MM.1S (cell line): ENCODE measurements around the gene EIF1AY.

ENCODE experiments used
- CTCF ChIP-seq: fragments of 300-600 bp; sonication (generic); IDR thresholded peaks from 2 replicates; pipeline ENCODE4 v1.5.1; 2016; ENCODE audit warnings: antibody characterized with exemption, low read length, mixed read lengths
- EZH2phosphoT487 ChIP-seq: fragments of 300-600 bp; sonication (generic); IDR thresholded peaks from 2 replicates; pipeline ENCODE4 v1.6.1; 2018; ENCODE audit warnings: antibody characterized with exemption, low read length

GRCh38 chrY:20538933-20539332 lies 36.6 kb upstream of the EIF1AY start:
- TF ChIP-seq CTCF (no peak), EZH2phosphoT487 (no peak)
